Measurements from ENCODE around the gene P4HA1.
"Not testable (repeated sequence)": the region's sequence is repeated elsewhere in the genome, so short reads cannot be mapped to it uniquely, and the experiment has no call there.

DNA sequence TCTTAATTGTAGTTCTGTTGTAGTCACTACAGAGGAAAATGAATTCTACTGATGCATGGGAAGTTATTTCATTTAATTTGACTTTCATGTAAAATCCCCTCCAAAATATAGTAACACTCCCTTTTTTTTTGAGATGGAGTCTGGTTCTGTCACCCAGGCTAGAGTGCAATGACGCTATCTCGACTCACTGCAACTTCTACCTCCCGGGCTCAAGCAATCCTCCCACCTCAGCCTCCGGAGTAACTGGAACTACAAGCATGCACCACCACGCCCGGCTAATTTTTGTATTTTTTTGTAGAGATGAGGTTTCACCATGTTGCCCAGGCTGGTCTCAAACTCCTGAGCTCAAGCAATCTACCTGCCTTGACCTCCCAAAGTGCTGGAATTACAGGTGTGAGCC, 60.4 kb downstream of the P4HA1 start:
- TF ChIP-seq POLR2A (IDR thresholded peaks at IDR 0.05; ENCODE audit: low read length); GATA1 (IDR thresholded peaks at IDR 0.05; ENCODE audit: low read depth, low read length): not testable (repeated sequence)
